ENCODE results near the gene DCST2. TPM values are rescaled to one million over a fixed set of nuclear protein-coding genes. Genes with fewer than 3 reads are reported as not detected.

The DCST2 gene
- total and polyA plus RNA-seq, 2 of the 8 experiments (the other 6 are each of a cell fraction or from before 2014, with no cell fraction given), result 0.43 to 2.1 TPM

DNA sequence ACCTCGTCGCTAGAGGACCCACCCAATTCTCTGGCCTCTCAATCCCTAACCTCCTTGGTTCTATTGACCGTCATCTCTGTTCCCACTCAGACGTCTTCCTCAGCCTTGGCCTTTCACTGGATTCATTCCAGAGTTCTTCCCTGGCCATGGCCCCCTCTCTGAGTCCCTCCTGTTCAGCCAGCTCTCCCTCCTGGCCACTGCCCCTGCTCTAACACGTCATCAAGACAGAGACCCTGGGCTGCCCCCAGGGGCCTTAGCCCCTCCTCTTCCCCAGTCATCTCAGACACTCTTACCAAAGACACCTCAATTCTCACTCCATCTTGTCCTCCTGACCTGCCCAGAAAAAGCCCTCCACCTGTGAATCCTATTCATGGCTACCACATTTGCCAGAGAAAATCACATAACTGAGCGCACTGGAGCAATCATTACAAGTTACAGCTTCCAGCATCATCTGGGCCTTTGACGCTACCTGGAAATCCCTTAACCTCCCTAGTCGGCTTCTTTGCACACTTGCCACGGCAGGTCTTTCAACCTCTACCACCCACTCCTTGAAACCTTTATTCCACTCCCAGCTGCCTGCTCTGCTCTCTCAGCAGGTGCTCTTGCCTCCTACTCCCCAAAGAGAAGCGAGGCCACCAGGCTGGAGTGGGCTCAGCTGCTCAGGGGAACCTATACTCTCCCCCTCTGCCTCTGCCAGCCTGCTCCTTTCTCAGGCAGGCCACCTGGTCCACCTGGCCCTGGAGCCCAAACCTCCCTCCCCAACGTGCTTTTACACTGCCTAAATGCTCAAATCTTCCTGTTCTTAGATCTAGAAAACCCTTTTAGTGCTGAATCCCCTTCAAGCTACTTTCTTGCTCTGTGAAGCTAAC, 14.0 kb downstream of the DCST2 start:
- Histone ChIP-seq H3K27ac (ENCODE audit: low read depth, low read length) (no peak overlapping the region), H3K14ac (ENCODE audit: insufficient read length) (no peak overlapping the region)
- no peak for TF ChIP-seq CBX8 (IDR thresholded peaks at IDR 0.05; ENCODE audit: borderline replicate concordance, low read depth, low read length)
- TF ChIP-seq, protein P1, sequence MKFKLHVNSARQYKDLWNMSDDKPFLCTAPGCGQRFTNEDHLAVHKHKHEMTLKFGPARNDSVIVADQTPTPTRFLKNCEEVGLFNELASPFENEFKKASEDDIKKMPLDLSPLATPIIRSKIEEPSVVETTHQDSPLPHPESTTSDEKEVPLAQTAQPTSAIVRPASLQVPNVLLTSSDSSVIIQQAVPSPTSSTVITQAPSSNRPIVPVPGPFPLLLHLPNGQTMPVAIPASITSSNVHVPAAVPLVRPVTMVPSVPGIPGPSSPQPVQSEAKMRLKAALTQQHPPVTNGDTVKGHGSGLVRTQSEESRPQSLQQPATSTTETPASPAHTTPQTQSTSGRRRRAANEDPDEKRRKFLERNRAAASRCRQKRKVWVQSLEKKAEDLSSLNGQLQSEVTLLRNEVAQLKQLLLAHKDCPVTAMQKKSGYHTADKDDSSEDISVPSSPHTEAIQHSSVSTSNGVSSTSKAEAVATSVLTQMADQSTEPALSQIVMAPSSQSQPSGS (IDR thresholded peaks at IDR 0.05; ENCODE audit: low read length), result no peak
- TF ChIP-seq NRF1 (IDR thresholded peaks at IDR 0.05; ENCODE audit: low read depth, low read length), result no peak
- TF ChIP-seq, protein P2, sequence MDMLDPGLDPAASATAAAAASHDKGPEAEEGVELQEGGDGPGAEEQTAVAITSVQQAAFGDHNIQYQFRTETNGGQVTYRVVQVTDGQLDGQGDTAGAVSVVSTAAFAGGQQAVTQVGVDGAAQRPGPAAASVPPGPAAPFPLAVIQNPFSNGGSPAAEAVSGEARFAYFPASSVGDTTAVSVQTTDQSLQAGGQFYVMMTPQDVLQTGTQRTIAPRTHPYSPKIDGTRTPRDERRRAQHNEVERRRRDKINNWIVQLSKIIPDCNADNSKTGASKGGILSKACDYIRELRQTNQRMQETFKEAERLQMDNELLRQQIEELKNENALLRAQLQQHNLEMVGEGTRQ (IDR thresholded peaks at IDR 0.05; ENCODE audit: low read length), result no peak
- TF ChIP-seq MAFK (IDR thresholded peaks at IDR 0.05; ENCODE audit: low read depth, low read length), result no peak
- no peak for TF ChIP-seq E2F6 (IDR thresholded peaks at IDR 0.05)
- TF ChIP-seq CBX5 (IDR thresholded peaks at IDR 0.05; ENCODE audit: low read depth, low read length), result no peak

More for the DNA sequence above, 14.0 kb downstream of the DCST2 start:
- Histone ChIP-seq H2BK5ac (ENCODE audit: low read depth, low read length) (no peak overlapping the region), H3K23me2 (ENCODE audit: low read depth, low read length) (no peaks in the 10 kb centered on the region), H4K91ac (replicated peaks; ENCODE audit: insufficient read length, low read length) (no peak overlapping the region), H3K9me3 (ENCODE audit: insufficient read depth in 2 of 2, low read depth in 1 of 2, low read length in 1 of 2) (no peaks in the 10 kb centered on the region), H2AK5ac (ENCODE audit: low read depth, low read length) (no peak overlapping the region), H4K5ac (ENCODE audit: insufficient read length, low read depth, low read length) (no peak overlapping the region), H3K4me3 (ENCODE audit: extremely low read depth in 1 of 4, insufficient read depth in 2 of 4, low read depth in 3 of 4, low read length in 4 of 4) (no peak overlapping the region), H4K8ac (ENCODE audit: extremely low read depth, insufficient read depth, low read length) (no peak overlapping the region), H3K79me2 (ENCODE audit: control insufficient read depth in 1 of 2, insufficient read depth in 2 of 2, low read length in 2 of 2) (no peaks in the 10 kb centered on the region), H3K27me3 (replicated peaks in 1 of 4; ENCODE audit: control insufficient read depth in 3 of 4, extremely low read depth in 1 of 4, insufficient read depth in 3 of 4, low read length in 3 of 4) (peaks cover 0 to 2% (median 0%) of the 10 kb centered on the region in 4 experiments; a peak in 1 of 7 replicates), H3K4ac (replicated peaks; ENCODE audit: insufficient read length, low read depth, low read length) (no peak overlapping the region), H2BK120ac (replicated peaks; ENCODE audit: low read depth, low read length) (no peak overlapping the region), H3K18ac (ENCODE audit: extremely low read depth, low read length) (no peak overlapping the region), H3K4me1 (replicated peaks in 1 of 4; ENCODE audit: control insufficient read depth in 3 of 4, insufficient read depth in 4 of 4, low read length in 3 of 4) (peaks cover 0 to 11% (median 8%) of the 10 kb centered on the region in 4 experiments; a peak in 5 of 7 replicates), H4K20me1 (replicated peaks in 1 of 2; ENCODE audit: control insufficient read depth in 1 of 2, insufficient read depth in 2 of 2, low read length in 2 of 2) (no peaks in the 10 kb centered on the region), H3K79me1 (ENCODE audit: low read depth, low read length) (no peaks in the 10 kb centered on the region), H2BK15ac (ENCODE audit: low read length) (no peak overlapping the region), H3K23ac (ENCODE audit: insufficient read length) (no peak overlapping the region), H3K9ac (replicated peaks in 1 of 4; ENCODE audit: extremely low read depth in 1 of 4, low read depth in 3 of 4, low read length in 3 of 4) (no peak overlapping the region), H2BK20ac (ENCODE audit: low read length) (no peak overlapping the region), H3K4me2 (ENCODE audit: insufficient read depth in 1 of 2, low read depth in 2 of 2, low read length in 2 of 2) (no peak overlapping the region), H2BK12ac (ENCODE audit: low read depth, low read length) (no peak overlapping the region), H3K36me3 (ENCODE audit: control insufficient read depth in 2 of 4, insufficient read depth in 4 of 4, low read length in 3 of 4) (peaks cover 0 to 21% (median 11%) of the 10 kb centered on the region in 4 experiments; a peak in 4 of 8 replicates), H2AFZ (ENCODE audit: low read length) (no peak overlapping the region), H3K56ac (replicated peaks; ENCODE audit: insufficient read length, low read depth, low read length) (no peak overlapping the region)
- CTCF ChIA-PET (ENCODE audit: partially characterized antibody), result interaction anchor here (0.6 to 18.6 kb wide), 16 partner anchors 10 to 540 kb away, joined by 3 to 354 read pairs (median 6); partner anchors contain the start of genes ADAM15, CHRNB2, DCST1 and DCST2
- DNase-seq (ENCODE audit: low read depth in 1 of 2, low spot score in 2 of 2) (no peak), FAIRE-seq (no peak)
- WGBS, 2 experiments (ENCODE audit: extremely low coverage in 1 of 2, insufficient coverage in 1 of 2, insufficient read length in 1 of 2, insufficient replicate concordance in 2 of 2, low coverage in 1 of 2, low lambda C conversion rate in 2 of 2, missing lambda C conversion rate in 1 of 2), result 82% methylated on average over 11 of the region's 11 CpGs; no CpG with 5 or more reads in 1 of the 2 experiments
- POLR2A ChIA-PET (ENCODE audit: partially characterized antibody), result interaction anchor here (0.9 to 14.8 kb wide), 15 partner anchors 14 to 83 kb away, joined by 3 to 128 read pairs (median 6); partner anchors contain the start of genes CKS1B, DCST1, DCST2 and FLAD1

All from H1 (cell line).